H9 (cell line): ENCODE results near the gene LRP10. TPM values are rescaled to one million over a fixed set of nuclear protein-coding genes. Genes with fewer than 3 reads are reported as not detected.

ENCODE experiments used
- DNase-seq: peaks from one replicate; pipeline ENCODE4 v3.0.0-alpha.2; 2017
- H2AFZ ChIP-seq: one replicate; pipeline ENCODE4 v1.6.1; 2013; ENCODE audit warnings: mild to moderate bottlenecking, low read length, control low read depth, moderate library complexity
- H2AK5ac ChIP-seq: 2 replicates; pipeline ENCODE4 v1.6.1; 2013; ENCODE audit warnings: low read length, control low read depth, mixed read lengths; ENCODE audit not compliant: insufficient read length
- H2BK120ac ChIP-seq: one replicate; pipeline ENCODE4 v1.6.1; 2013; ENCODE audit warnings: low read depth, mild to moderate bottlenecking, low read length, control low read depth, inconsistent platforms; ENCODE audit not compliant: poor library complexity, severe bottlenecking
- H2BK12ac ChIP-seq: 2 replicates; pipeline ENCODE4 v1.6.1; 2013; ENCODE audit warnings: low read length, control low read depth, mixed read lengths, low read depth; ENCODE audit not compliant: insufficient read length
- H2BK15ac ChIP-seq: 2 replicates; pipeline ENCODE4 v1.6.1; 2013; ENCODE audit warnings: low read depth, low read length, control low read depth
- H2BK20ac ChIP-seq: one replicate; pipeline ENCODE4 v1.6.1; 2013; ENCODE audit warnings: low read depth, mild to moderate bottlenecking, low read length, control low read depth, inconsistent platforms; ENCODE audit not compliant: poor library complexity, severe bottlenecking
- H2BK5ac ChIP-seq: 2 replicates; pipeline ENCODE4 v1.6.1; 2013; ENCODE audit warnings: low read length, control low read depth, mixed read lengths; ENCODE audit not compliant: insufficient read length
- H3K14ac ChIP-seq: 2 replicates; pipeline ENCODE4 v1.6.1; 2013; ENCODE audit warnings: low read length, control low read depth; ENCODE audit not compliant: insufficient read depth
- H3K18ac ChIP-seq: 2 replicates; pipeline ENCODE4 v1.6.1; 2013; ENCODE audit warnings: low read depth, mild to moderate bottlenecking, mixed read lengths, low read length, control low read depth; ENCODE audit not compliant: insufficient read length
- H3K23ac ChIP-seq: 2 replicates; pipeline ENCODE4 v1.6.1; 2013; ENCODE audit warnings: low read length, control low read depth, mixed read lengths, low read depth; ENCODE audit not compliant: insufficient read length
- H3K23me2 ChIP-seq: 2 replicates; pipeline ENCODE4 v1.6.1; 2013; ENCODE audit warnings: low read depth, mild to moderate bottlenecking, mixed read lengths, low read length, control low read depth; ENCODE audit not compliant: insufficient read length, poor library complexity, severe bottlenecking
- H3K27ac ChIP-seq: 2 replicates; pipeline ENCODE4 v1.5.1; 2013; ENCODE audit warnings: low read length, control low read depth, mixed read lengths, low read depth; ENCODE audit not compliant: insufficient read length
- H3K27me3 ChIP-seq: 2 replicates; pipeline ENCODE4 v1.6.1; 2013; ENCODE audit warnings: low read length, control low read depth, inconsistent platforms; ENCODE audit not compliant: insufficient read depth
- H3K4ac ChIP-seq: 2 replicates; pipeline ENCODE4 v1.6.1; 2013; ENCODE audit warnings: low read depth, mild to moderate bottlenecking, control low read depth, inconsistent platforms, low read length, moderate library complexity
- H3K4me1 ChIP-seq: 2 replicates; pipeline ENCODE4 v1.6.1; 2013; ENCODE audit warnings: low read length, control low read depth, inconsistent platforms; ENCODE audit not compliant: insufficient read depth
- H3K4me2 ChIP-seq: 2 replicates; pipeline ENCODE4 v1.6.1; 2013; ENCODE audit warnings: low read length, control low read depth, mixed read lengths; ENCODE audit not compliant: insufficient read length, insufficient read depth
- H3K56ac ChIP-seq: 2 replicates; pipeline ENCODE4 v1.6.1; 2013; ENCODE audit warnings: low read depth, mild to moderate bottlenecking, mixed read lengths, low read length, control low read depth; ENCODE audit not compliant: insufficient read length
- H3K79me1 ChIP-seq: 2 replicates; pipeline ENCODE4 v1.6.1; 2013; ENCODE audit warnings: low read depth, mild to moderate bottlenecking, moderate library complexity, low read length, control low read depth, inconsistent platforms; ENCODE audit not compliant: insufficient read depth, poor library complexity, severe bottlenecking
- H3K79me2 ChIP-seq: 2 replicates; pipeline ENCODE4 v1.6.1; 2013; ENCODE audit warnings: low read length, control low read depth, inconsistent platforms; ENCODE audit not compliant: insufficient read depth
- H3K9ac ChIP-seq: 2 replicates; pipeline ENCODE4 v1.6.1; 2013; ENCODE audit warnings: low read length, control low read depth, mixed read lengths; ENCODE audit not compliant: insufficient read length; ENCODE audit errors: extremely low read depth
- H3K9me3 ChIP-seq: one replicate; pipeline ENCODE4 v1.6.1; 2013; ENCODE audit warnings: low read depth, low read length, inconsistent platforms; ENCODE audit not compliant: control insufficient read depth
- H3T11ph ChIP-seq: one replicate; pipeline ENCODE4 v1.6.1; 2013; ENCODE audit warnings: mild to moderate bottlenecking, low read length, control low read depth, inconsistent platforms
- H4K20me1 ChIP-seq: one replicate; pipeline ENCODE4 v1.6.1; 2013; ENCODE audit not compliant: control insufficient read depth, insufficient read length, insufficient read depth
- H4K5ac ChIP-seq: 2 replicates; pipeline ENCODE4 v1.6.1; 2013; ENCODE audit warnings: low read depth, mild to moderate bottlenecking, mixed read lengths, low read length, control low read depth; ENCODE audit not compliant: insufficient read length
- H4K8ac ChIP-seq: replicated peaks from 2 replicates; pipeline ENCODE4 v1.6.1; 2013; ENCODE audit warnings: low read length, control low read depth, mixed read lengths, low read depth; ENCODE audit not compliant: insufficient read length
- H4K91ac ChIP-seq: 2 replicates; pipeline ENCODE4 v1.6.1; 2013; ENCODE audit warnings: low read depth, mild to moderate bottlenecking, moderate library complexity, mixed read lengths, low read length, control low read depth; ENCODE audit not compliant: insufficient read length
- H3K27ac Mint-ChIP-seq, 3 experiments: 2 replicates in 2 of 3; 3 replicates in 1 of 3; pipeline ENCODE4 v1.8.0; 2020 to 2021; ENCODE audit warnings: mixed read lengths in 3 of 3, mild to moderate bottlenecking in 1 of 3, moderate library complexity in 1 of 3
- H3K27me3 Mint-ChIP-seq: 2 replicates; pipeline ENCODE4 v1.8.0; 2021; ENCODE audit warnings: low read depth, mild to moderate bottlenecking, moderate library complexity, mixed read lengths
- H3K36me3 Mint-ChIP-seq, 3 experiments: 2 replicates in 2 of 3; 3 replicates in 1 of 3; pipeline ENCODE4 v1.8.0; 2020 to 2021; ENCODE audit warnings: low read depth in 3 of 3, mixed read lengths in 3 of 3; ENCODE audit not compliant: insufficient read depth in 1 of 3
- H3K4me1 Mint-ChIP-seq, 2 experiments: 2 replicates each; pipeline ENCODE4 v1.8.0; 2020; ENCODE audit warnings: mixed read lengths in 2 of 2
- H3K4me3 Mint-ChIP-seq, 2 experiments: 2 replicates in 1 of 2; 3 replicates in 1 of 2; pipeline ENCODE4 v1.8.0; 2020 to 2021; ENCODE audit warnings: mild to moderate bottlenecking in 2 of 2, mixed read lengths in 2 of 2, moderate library complexity in 1 of 2
- H3K9me3 Mint-ChIP-seq, 2 experiments: 2 replicates in 1 of 2; 3 replicates in 1 of 2; pipeline ENCODE4 v1.8.0; 2020; ENCODE audit warnings: mild to moderate bottlenecking in 2 of 2, mixed read lengths in 2 of 2, moderate library complexity in 1 of 2
- WGBS: extraction: QIAGEN DNeasy Blood & Tissue Kit; methylation state at CpG from one replicate; pipeline ENCODE4 v1.1.7; 2013; ENCODE audit warnings: missing lambda C conversion rate, low lambda C conversion rate, mixed read lengths; ENCODE audit not compliant: insufficient read length; ENCODE audit errors: extremely low coverage; 5-methylcytosine and 5-hydroxymethylcytosine counted together
- total RNA-seq: library from RNA; stranded (reverse); gene quantifications from 2 replicates; pipeline ENCODE4 v1.2.1, GENCODE V29; 2021
- TF ChIP-seq, protein P1 (sequence below): fragments of 200-600 bp; sonication (generic); conservative IDR thresholded peaks from 3 replicates; pipeline ENCODE4 v1.8.0; 2021; ENCODE audit warnings: antibody characterized with exemption, mild to moderate bottlenecking

LRP10 gene
- total RNA-seq, 1 experiment from 2014 or later = 13.3 TPM

DNA sequence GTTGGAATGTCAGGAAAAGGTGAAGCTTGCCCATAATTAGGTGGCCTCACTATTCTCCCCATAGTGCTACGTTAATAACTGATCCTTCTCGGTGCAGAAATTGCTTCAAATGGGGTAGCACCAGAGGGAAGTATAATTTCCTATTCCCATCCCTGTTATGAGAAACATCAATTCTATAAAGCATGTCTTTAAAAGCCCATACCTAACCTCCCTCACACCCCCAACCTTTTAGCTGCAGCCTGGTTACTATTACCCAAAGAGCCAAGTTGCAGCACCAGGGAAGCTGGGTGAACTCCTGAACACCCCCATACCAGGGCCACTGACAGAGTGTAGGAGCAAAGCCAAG, 32.2 kb downstream of the LRP10 start:
- peaks cover 11 to 15% of the 10 kb centered on the region in 2 experiments for H3K4me1 Mint-ChIP-seq
- no peak overlapping the region for H4K5ac ChIP-seq
- no peaks in the 10 kb centered on the region for H3K9me3 Mint-ChIP-seq
- no peak overlapping the region for H3K14ac ChIP-seq
- H3T11ph ChIP-seq = no peak overlapping the region
- no peak overlapping the region for H3K23ac ChIP-seq
- H3K56ac ChIP-seq = no peak overlapping the region
- no peak overlapping the region for H2AFZ ChIP-seq
- no peak overlapping the region for H2AK5ac ChIP-seq
- H2BK5ac ChIP-seq = no peak overlapping the region
- H2BK120ac ChIP-seq = no peak overlapping the region
- H3K79me2 ChIP-seq = no peaks in the 10 kb centered on the region
- H3K4me1 ChIP-seq = no peaks in the 10 kb centered on the region
- H4K8ac ChIP-seq = no peak overlapping the region
- H3K9me3 ChIP-seq = no peaks in the 10 kb centered on the region
- no peaks in the 10 kb centered on the region for H4K20me1 ChIP-seq
- H2BK20ac ChIP-seq = no peak overlapping the region
- no peak overlapping the region for H3K9ac ChIP-seq
- no peaks in the 10 kb centered on the region for H3K23me2 ChIP-seq
- TF ChIP-seq, protein P1, sequence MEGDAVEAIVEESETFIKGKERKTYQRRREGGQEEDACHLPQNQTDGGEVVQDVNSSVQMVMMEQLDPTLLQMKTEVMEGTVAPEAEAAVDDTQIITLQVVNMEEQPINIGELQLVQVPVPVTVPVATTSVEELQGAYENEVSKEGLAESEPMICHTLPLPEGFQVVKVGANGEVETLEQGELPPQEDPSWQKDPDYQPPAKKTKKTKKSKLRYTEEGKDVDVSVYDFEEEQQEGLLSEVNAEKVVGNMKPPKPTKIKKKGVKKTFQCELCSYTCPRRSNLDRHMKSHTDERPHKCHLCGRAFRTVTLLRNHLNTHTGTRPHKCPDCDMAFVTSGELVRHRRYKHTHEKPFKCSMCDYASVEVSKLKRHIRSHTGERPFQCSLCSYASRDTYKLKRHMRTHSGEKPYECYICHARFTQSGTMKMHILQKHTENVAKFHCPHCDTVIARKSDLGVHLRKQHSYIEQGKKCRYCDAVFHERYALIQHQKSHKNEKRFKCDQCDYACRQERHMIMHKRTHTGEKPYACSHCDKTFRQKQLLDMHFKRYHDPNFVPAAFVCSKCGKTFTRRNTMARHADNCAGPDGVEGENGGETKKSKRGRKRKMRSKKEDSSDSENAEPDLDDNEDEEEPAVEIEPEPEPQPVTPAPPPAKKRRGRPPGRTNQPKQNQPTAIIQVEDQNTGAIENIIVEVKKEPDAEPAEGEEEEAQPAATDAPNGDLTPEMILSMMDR = no peak
- H4K91ac ChIP-seq = no peak overlapping the region
- no peak overlapping the region for H3K4me3 Mint-ChIP-seq
- no peak for DNase-seq
- H3K4me2 ChIP-seq = no peak overlapping the region
- no peak overlapping the region for H3K4ac ChIP-seq
- H3K27ac Mint-ChIP-seq = no peak overlapping the region; a peak in 1 of 7 replicates
- H2BK12ac ChIP-seq = no peak overlapping the region
- no peaks in the 10 kb centered on the region for H3K27me3 ChIP-seq
- H2BK15ac ChIP-seq = no peak overlapping the region
- H3K36me3 Mint-ChIP-seq = peaks cover 39 to 76% (median 61%) of the 10 kb centered on the region in 3 experiments
- H3K27ac ChIP-seq = no peak overlapping the region
- WGBS = no CpG with 5 or more reads among the region's 2 CpGs
- no peak overlapping the region for H3K18ac ChIP-seq
- H3K79me1 ChIP-seq = no peaks in the 10 kb centered on the region
- H3K27me3 Mint-ChIP-seq = peaks cover 4% of the 10 kb centered on the region
